Breast epithelium (tissue), 4 donors: ENCODE results near the gene SLC16A14. TPM values are rescaled to one million over a fixed set of nuclear protein-coding genes. Genes with fewer than 3 reads are reported as not detected.

ENCODE experiments used
- DNase-seq, 2 donors: peaks; one replicate each; pipeline ENCODE4 v3.0.0-alpha.2; 2019; ENCODE audit warnings: low spot score in 2 of 2
- H3K27ac ChIP-seq, 2 donors: fragments of 200-600 bp; sonication (generic) in 1 of 2; one replicate each; pipeline ENCODE4 v1.5.1; 2016 to 2019; ENCODE audit warnings: mild to moderate bottlenecking in 1 of 2
- H3K27me3 ChIP-seq, 2 donors: fragments of 200-600 bp; sonication (generic) in 1 of 2; one replicate each; pipeline versions ENCODE4 v1.5.1 to v1.6.0; 2017 to 2019; ENCODE audit warnings: control low read depth in 1 of 2, mild to moderate bottlenecking in 1 of 2
- H3K36me3 ChIP-seq: fragments of 200-600 bp; one replicate; pipeline ENCODE4 v1.5.1; 2019
- H3K4me1 ChIP-seq, 2 donors: fragments of 200-600 bp; sonication (generic); one replicate each; pipeline ENCODE4 v1.5.1; 2016 to 2019; ENCODE audit warnings: control low read depth in 1 of 2
- H3K4me3 ChIP-seq, 3 donors: fragments of 200-600 bp; sonication (generic); 1 replicate in 2 of 3; 2 replicates in 1 of 3; pipeline ENCODE4 v1.5.1; 2016 to 2019; ENCODE audit warnings: mild to moderate bottlenecking in 3 of 3, moderate library complexity in 2 of 3
- H3K9me3 ChIP-seq, 2 donors: fragments of 200-600 bp; sonication (generic) in 1 of 2; one replicate each; pipeline ENCODE4 v1.5.1; 2016 to 2019; ENCODE audit warnings: control low read depth in 1 of 2
- POLR2A ChIP-seq: fragments of 450-650 bp; IDR thresholded peaks from one replicate; pipeline ENCODE4 v1.6.1; 2016; ENCODE audit warnings: antibody characterized with exemption, mild to moderate bottlenecking, moderate library complexity
- POLR2AphosphoS5 ChIP-seq, 3 donors: sonication (generic); formaldehyde crosslinking; IDR thresholded peaks; one replicate each; pipeline ENCODE4 v1.6.1; 2017; ENCODE audit warnings: antibody characterized with exemption in 3 of 3
- intact Hi-C: fragments of 100-400 bp; cut with DNase I; formaldehyde crosslinking; loops from one replicate; pipeline ENCODE4 v1.15.1; 2023; ENCODE audit warnings: low total_unique reads
- total RNA-seq, 3 donors: library from RNA; depleted of rRNA; stranded (reverse); fragments of >200 nt; gene quantifications; one replicate each; pipeline ENCODE4 v1.1.0, GENCODE V29; 2016
- TF ChIP-seq, protein P1 (sequence below), 3 donors: fragments of 450-650 bp; IDR thresholded peaks; one replicate each; pipeline ENCODE4 v1.5.1; 2016 to 2017; ENCODE audit warnings: antibody characterized with exemption in 3 of 3, mild to moderate bottlenecking in 3 of 3, moderate library complexity in 3 of 3

SLC16A14 gene
- total RNA-seq, 3 donors from 2014 or later = 1.9 to 7.5 (median 2.1) TPM

DNA sequence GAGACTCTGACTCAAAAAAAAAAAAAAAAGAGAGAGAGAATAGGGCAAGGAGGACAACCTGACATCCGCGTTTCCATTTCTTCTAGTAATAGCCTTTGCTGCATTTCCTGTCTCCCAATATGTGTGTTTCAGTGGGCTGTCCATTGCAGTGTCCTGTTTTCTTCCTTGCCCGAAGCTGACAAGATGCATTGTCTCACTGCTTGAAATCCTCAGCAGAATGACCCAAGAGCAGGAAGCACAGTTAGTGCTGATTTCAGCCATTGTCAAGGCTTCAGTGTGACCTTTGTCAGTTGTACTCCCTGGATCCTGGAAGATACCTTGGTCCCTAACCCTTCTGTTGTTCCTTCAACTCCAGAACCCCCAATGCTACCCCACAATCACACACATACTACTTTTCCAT lies 71.2 kb downstream of the SLC16A14 start:
- TF ChIP-seq, protein P1, sequence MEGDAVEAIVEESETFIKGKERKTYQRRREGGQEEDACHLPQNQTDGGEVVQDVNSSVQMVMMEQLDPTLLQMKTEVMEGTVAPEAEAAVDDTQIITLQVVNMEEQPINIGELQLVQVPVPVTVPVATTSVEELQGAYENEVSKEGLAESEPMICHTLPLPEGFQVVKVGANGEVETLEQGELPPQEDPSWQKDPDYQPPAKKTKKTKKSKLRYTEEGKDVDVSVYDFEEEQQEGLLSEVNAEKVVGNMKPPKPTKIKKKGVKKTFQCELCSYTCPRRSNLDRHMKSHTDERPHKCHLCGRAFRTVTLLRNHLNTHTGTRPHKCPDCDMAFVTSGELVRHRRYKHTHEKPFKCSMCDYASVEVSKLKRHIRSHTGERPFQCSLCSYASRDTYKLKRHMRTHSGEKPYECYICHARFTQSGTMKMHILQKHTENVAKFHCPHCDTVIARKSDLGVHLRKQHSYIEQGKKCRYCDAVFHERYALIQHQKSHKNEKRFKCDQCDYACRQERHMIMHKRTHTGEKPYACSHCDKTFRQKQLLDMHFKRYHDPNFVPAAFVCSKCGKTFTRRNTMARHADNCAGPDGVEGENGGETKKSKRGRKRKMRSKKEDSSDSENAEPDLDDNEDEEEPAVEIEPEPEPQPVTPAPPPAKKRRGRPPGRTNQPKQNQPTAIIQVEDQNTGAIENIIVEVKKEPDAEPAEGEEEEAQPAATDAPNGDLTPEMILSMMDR (IDR thresholded peaks at IDR 0.05) = no peak
- TF ChIP-seq POLR2AphosphoS5 (IDR thresholded peaks at IDR 0.05) (no peak), POLR2A (no peak)
- H3K9me3 ChIP-seq = no peaks in the 10 kb centered on the region
- DNase-seq = no peak
- H3K4me1 ChIP-seq = no peaks in the 10 kb centered on the region
- no peaks in the 10 kb centered on the region for H3K36me3 ChIP-seq
- no peaks in the 10 kb centered on the region for H3K27me3 ChIP-seq
- intact Hi-C loops = no loop called here
- no peak overlapping the region for H3K27ac ChIP-seq
- H3K4me3 ChIP-seq = no peak overlapping the region

DNA sequence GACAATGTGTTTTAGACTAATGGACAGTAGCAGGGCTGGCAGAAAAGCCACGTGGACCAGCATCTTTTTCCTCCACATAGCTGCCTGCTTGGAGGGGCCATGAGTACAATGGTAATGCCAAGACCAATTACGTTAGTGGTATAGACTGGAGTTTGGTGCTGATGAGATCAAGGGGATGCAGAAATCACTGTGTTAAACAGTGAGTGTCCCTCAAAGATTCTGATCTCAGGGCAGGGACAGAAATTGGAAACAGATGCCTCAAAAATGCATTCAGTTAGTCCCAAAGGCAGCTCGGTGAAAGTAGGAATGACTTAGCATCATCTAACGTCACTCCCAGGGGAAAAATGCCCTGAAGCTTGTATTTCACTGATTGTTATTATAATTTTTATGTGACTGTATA lies 72.4 kb downstream of the SLC16A14 start:
- H3K27me3 ChIP-seq = no peaks in the 10 kb centered on the region
- no peaks in the 10 kb centered on the region for H3K9me3 ChIP-seq
- H3K4me3 ChIP-seq = no peak overlapping the region
- DNase-seq = no peak
- H3K4me1 ChIP-seq = no peaks in the 10 kb centered on the region
- intact Hi-C loops = no loop called here
- H3K27ac ChIP-seq = no peak overlapping the region
- no peaks in the 10 kb centered on the region for H3K36me3 ChIP-seq
- TF ChIP-seq, protein P1 (IDR thresholded peaks at IDR 0.05) = no peak
- TF ChIP-seq POLR2A = no peak

DNA sequence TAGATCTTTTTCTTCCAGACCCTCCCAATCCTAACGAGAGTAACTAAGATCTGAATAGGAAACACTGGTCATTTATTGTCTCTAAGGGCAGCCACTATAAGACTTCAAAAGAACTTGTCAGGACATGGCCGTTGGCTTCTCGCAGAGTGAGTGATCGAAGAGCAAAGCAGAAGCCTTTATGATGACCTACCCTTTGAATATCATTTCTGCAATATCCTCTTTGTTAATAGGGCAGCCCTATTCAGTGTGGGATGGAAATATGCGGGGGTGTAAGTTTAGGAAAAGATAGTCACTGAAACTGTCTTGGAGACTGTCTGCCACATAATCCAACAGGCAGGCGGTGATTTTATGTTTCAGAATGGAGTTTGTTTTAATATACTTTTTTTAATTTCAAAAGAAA lies 75.5 kb downstream of the SLC16A14 start:
- Histone ChIP-seq H3K27ac (no peak overlapping the region), H3K9me3 (no peaks in the 10 kb centered on the region), H3K27me3 (no peaks in the 10 kb centered on the region), H3K36me3 (no peaks in the 10 kb centered on the region), H3K4me3 (no peak overlapping the region), H3K4me1 (no peaks in the 10 kb centered on the region)
- intact Hi-C loops = no loop called here
- DNase-seq = no peak
- TF ChIP-seq, protein P1 (IDR thresholded peaks at IDR 0.05) = no peak
- TF ChIP-seq POLR2A (no peak), POLR2AphosphoS5 (IDR thresholded peaks at IDR 0.05) (no peak)

Other genes starting within 250 kb of the SLC16A14 start
- 100 to 1,000 TPM; 233 to 251 (median 247) TPM for gene TRIP12, start 146.9 kb downstream of the SLC16A14 start, total RNA-seq
- gene FBXO36, start 146.4 kb downstream of the SLC16A14 start, total RNA-seq = 1 to 10 TPM; 2.7 to 6.9 (median 3.3) TPM
- 10 to 100 TPM; 18.2 to 39.0 (median 36.9) TPM for gene SP110, start 151.1 kb upstream of the SLC16A14 start, total RNA-seq
- 1 to 10 TPM; 1.1 to 7.9 (median 2.6) TPM for gene SP140, start 156.8 kb upstream of the SLC16A14 start, total RNA-seq